Effector memory CD4-positive, alpha-beta T cell (primary cell): ENCODE data around the gene CABCOCO1.

ENCODE experiments used
- DNase-seq, 3 donors: peaks; one replicate each; pipeline ENCODE4 v3.0.0-alpha.2; 2020
- H3K27ac ChIP-seq: 2 replicates; pipeline ENCODE4 v1.7.0; 2013; ENCODE audit warnings: mild to moderate bottlenecking, low read length, moderate library complexity; ENCODE audit not compliant: insufficient read depth, poor library complexity, severe bottlenecking
- H3K27me3 ChIP-seq: replicated peaks from 2 replicates; pipeline ENCODE4 v1.7.0; 2013; ENCODE audit warnings: mild to moderate bottlenecking, low read length; ENCODE audit not compliant: insufficient read depth, control insufficient read depth, poor library complexity, severe bottlenecking
- H3K36me3 ChIP-seq: 2 replicates; pipeline ENCODE4 v1.7.0; 2013; ENCODE audit warnings: mild to moderate bottlenecking, low read length, moderate library complexity; ENCODE audit not compliant: control insufficient read depth, insufficient read depth
- H3K4me1 ChIP-seq: 2 replicates; pipeline ENCODE4 v1.7.0; 2013; ENCODE audit warnings: low read length, mild to moderate bottlenecking; ENCODE audit not compliant: control insufficient read depth, insufficient read depth, poor library complexity, severe bottlenecking
- H3K4me3 ChIP-seq: 2 replicates; pipeline ENCODE4 v1.7.0; 2013; ENCODE audit warnings: low read length, low read depth, mild to moderate bottlenecking; ENCODE audit not compliant: insufficient read depth, poor library complexity, severe bottlenecking
- H3K9me3 ChIP-seq: 2 replicates; pipeline ENCODE4 v1.7.0; 2013; ENCODE audit warnings: mild to moderate bottlenecking, low read length, moderate library complexity; ENCODE audit not compliant: control insufficient read depth
- total RNA-seq, 3 donors: gene quantifications; one replicate each; lab custom pipeline; 2026; lab: John Stamatoyannopoulos, UW

CABCOCO1 gene, protein sequence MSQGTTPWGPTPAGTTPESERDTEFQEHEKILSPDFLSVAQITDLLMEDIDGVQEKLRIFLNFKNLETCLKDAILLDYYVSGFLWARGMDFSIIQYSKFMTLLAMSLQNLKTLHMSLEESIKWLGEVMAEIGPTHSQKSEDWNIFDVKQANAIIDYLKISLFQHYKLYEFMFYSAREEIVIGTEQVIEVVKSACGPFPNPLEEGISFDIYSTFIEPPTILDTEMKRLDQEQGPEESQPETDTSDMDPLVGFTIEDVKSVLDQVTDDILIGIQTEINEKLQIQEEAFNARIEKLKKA
- total RNA-seq: 0 reads per million in 3 donors

- Histone ChIP-seq H3K27me3 (peaks cover 11% of the 10 kb centered on the region), H3K9me3 (no peaks in the 10 kb centered on the region), H3K4me1 (no peaks in the 10 kb centered on the region), H3K27ac (no peak within 1 kb of the TSS), H3K4me3 (no peak within 1 kb of the TSS), H3K36me3 (no peaks in the 10 kb centered on the region)
- no peak for DNase-seq
These were observed at the start of gene CABCOCO1 for GRCh38 chr10:61662794-61663259. CABCOCO1 (plus strand) TSS chr10:61662929; CDS start chr10:61662973, 44 bp downstream.

DNA sequence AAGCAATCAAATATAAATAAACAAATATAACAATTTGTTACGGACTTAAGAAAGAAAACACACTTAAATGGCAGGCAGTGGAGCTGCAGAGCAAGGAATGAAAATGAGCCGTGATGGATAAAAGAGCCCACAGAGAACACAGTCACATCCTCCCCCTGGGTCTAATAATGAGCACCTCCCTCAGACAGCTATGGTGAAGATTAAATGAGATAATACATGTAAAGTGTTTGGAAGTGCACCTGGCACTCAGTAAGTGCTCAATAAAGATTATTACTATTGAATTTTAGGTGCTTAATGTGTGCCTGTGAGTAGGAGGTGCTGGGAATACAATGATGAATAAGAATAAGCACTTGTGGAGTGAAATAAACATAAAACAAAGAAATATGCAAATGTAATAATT, 49.1 kb upstream of the CABCOCO1 start:
- Histone ChIP-seq H3K27ac (no peak overlapping the region), H3K4me3 (no peak overlapping the region), H3K27me3 (no peaks in the 10 kb centered on the region), H3K4me1 (no peaks in the 10 kb centered on the region), H3K9me3 (no peaks in the 10 kb centered on the region), H3K36me3 (no peaks in the 10 kb centered on the region)
- DNase-seq: no peak

DNA sequence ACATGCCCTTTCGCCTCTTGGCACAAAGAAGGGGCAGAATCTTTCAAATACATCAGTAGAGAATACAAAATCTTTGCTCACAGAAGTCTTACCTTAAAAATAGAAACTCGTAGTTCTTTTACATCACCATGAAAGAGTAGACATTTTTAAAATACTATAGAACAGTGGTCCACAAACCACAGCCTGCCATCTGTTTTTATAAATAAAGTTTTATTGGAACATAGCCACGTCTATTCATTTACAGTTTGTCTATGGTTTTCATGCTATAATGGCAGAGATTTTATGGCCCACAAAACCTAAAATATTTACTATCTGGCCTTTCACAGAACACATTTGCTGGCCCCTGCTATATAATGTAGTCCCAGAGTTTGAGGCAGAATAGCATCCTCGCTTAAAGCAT, 46.1 kb upstream of the CABCOCO1 start:
- Histone ChIP-seq H3K9me3 (no peaks in the 10 kb centered on the region), H3K4me1 (no peaks in the 10 kb centered on the region), H3K27ac (no peak overlapping the region), H3K27me3 (no peaks in the 10 kb centered on the region), H3K36me3 (no peaks in the 10 kb centered on the region), H3K4me3 (no peak overlapping the region)
- DNase-seq: no peak

DNA sequence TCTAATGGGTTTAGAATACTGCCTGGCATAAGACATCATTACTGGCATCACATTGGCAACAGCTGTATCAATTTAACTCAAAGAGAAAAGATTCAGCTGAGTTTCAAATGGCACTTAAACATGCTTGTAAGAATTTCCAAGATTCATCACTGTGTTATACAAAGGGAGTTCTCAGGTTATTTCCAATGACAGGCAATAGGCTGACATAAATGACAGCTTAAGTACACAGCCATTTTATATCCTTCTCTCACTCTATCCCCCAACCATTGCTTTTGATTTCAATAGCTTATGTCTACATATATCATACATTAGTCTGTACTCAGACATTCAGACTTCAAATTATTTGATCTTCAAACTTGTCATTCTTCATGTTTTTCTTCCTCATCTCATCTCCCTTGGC, 45.5 kb upstream of the CABCOCO1 start:
- no peaks in the 10 kb centered on the region for H3K4me1 ChIP-seq
- H3K27ac ChIP-seq: no peak overlapping the region
- DNase-seq: no peak
- no peaks in the 10 kb centered on the region for H3K36me3 ChIP-seq
- H3K27me3 ChIP-seq: no peaks in the 10 kb centered on the region
- no peak overlapping the region for H3K4me3 ChIP-seq
- H3K9me3 ChIP-seq: no peaks in the 10 kb centered on the region

- Histone ChIP-seq H3K9me3 (no peaks in the 10 kb centered on the region), H3K27me3 (no peaks in the 10 kb centered on the region), H3K4me1 (no peaks in the 10 kb centered on the region), H3K4me3 (no peak overlapping the region), H3K36me3 (no peaks in the 10 kb centered on the region), H3K27ac (no peak overlapping the region)
- DNase-seq: no peak
These were observed 45.1 kb upstream of the CABCOCO1 start for GRCh38 chr10:61617586-61617985.

- H3K9me3 ChIP-seq: no peaks in the 10 kb centered on the region
- H3K4me1 ChIP-seq: no peaks in the 10 kb centered on the region
- DNase-seq: no peak
- no peaks in the 10 kb centered on the region for H3K36me3 ChIP-seq
- H3K27me3 ChIP-seq: no peaks in the 10 kb centered on the region
- no peak overlapping the region for H3K4me3 ChIP-seq
- H3K27ac ChIP-seq: no peak overlapping the region
These were observed 44.3 kb upstream of the CABCOCO1 start for GRCh38 chr10:61618388-61618961.

DNA sequence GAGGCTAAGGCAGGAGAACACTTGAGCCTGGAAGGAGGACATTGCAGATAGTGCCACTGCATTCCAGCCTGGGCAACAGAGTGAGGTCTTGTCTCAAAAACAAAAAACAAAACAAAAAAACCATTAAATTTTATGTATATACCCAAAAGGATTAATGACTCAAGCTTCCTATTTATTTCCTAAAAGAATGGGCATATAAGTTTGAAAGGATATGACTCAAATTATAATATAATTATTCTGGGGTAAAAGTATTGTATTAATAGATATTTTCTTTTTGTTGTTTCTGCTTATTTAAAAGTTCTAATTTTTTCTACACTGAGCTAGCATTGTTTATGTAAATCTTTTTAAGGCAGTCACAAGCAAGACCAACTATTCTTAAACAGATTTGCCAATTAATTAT, 42.2 kb upstream of the CABCOCO1 start:
- Histone ChIP-seq H3K9me3 (no peaks in the 10 kb centered on the region), H3K4me1 (no peaks in the 10 kb centered on the region), H3K36me3 (no peaks in the 10 kb centered on the region), H3K27me3 (no peaks in the 10 kb centered on the region), H3K27ac (no peak overlapping the region), H3K4me3 (no peak overlapping the region)
- DNase-seq: no peak

- Histone ChIP-seq H3K9me3 (no peaks in the 10 kb centered on the region), H3K27me3 (no peaks in the 10 kb centered on the region), H3K4me1 (no peaks in the 10 kb centered on the region), H3K4me3 (no peak overlapping the region), H3K27ac (no peak overlapping the region), H3K36me3 (no peaks in the 10 kb centered on the region)
- DNase-seq: no peak
These were observed 41.1 kb upstream of the CABCOCO1 start for GRCh38 chr10:61621605-61622051.

DNA sequence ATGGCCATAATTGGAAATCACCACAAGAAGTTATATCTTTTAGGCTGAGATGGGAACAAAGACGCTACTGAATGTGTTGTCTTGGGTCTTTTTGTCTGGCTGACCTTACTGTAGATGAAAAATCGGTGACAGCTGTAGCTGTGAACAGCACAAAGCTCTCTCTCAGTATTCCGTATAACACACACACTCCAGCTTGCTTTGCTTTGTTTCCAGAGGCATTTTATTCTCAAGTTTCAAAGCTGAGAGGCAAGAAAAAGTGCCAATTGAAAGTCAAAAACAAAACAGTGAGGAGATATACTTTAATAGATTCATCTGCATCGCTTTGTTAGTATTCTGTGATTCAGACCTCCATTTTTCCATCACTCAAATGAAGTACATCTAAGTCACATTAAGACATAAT, 39.6 kb upstream of the CABCOCO1 start:
- H3K4me1 ChIP-seq: no peaks in the 10 kb centered on the region
- no peaks in the 10 kb centered on the region for H3K9me3 ChIP-seq
- no peak overlapping the region for H3K27ac ChIP-seq
- H3K4me3 ChIP-seq: no peak overlapping the region
- H3K27me3 ChIP-seq: no peaks in the 10 kb centered on the region
- no peaks in the 10 kb centered on the region for H3K36me3 ChIP-seq
- DNase-seq: no peak

- DNase-seq: no peak
- Histone ChIP-seq H3K27me3 (no peaks in the 10 kb centered on the region), H3K4me3 (no peak overlapping the region), H3K9me3 (no peaks in the 10 kb centered on the region), H3K36me3 (no peaks in the 10 kb centered on the region), H3K27ac (no peak overlapping the region), H3K4me1 (no peaks in the 10 kb centered on the region)
These were observed 36.5 kb upstream of the CABCOCO1 start for GRCh38 chr10:61626209-61626608.
